Activated naive CD8-positive, alpha-beta T cell treated with anti-CD3 and anti-CD28 coated beads for 36 hours (primary cell): ENCODE results near the gene USP11. TPM values are rescaled to one million over a fixed set of nuclear protein-coding genes. Genes with fewer than 3 reads are reported as not detected.
"Not testable (repeated sequence)": the region's sequence is repeated elsewhere in the genome, so short reads cannot be mapped to it uniquely, and the experiment has no call there.

Experiments
- DNase-seq: peaks from one replicate; pipeline ENCODE4 v3.0.0; 2021
- H3K27ac Mint-ChIP-seq: one replicate; pipeline ENCODE4 v1.8.0; 2022; ENCODE audit warnings: mild to moderate bottlenecking, moderate library complexity, mixed read lengths
- H3K27me3 Mint-ChIP-seq: one replicate; pipeline ENCODE4 v1.8.0; 2022; ENCODE audit warnings: mild to moderate bottlenecking, mixed read lengths
- H3K36me3 Mint-ChIP-seq: one replicate; pipeline ENCODE4 v1.8.0; 2021; ENCODE audit warnings: mild to moderate bottlenecking, mixed read lengths
- H3K4me1 Mint-ChIP-seq: one replicate; pipeline ENCODE4 v1.8.0; 2021; ENCODE audit warnings: mixed read lengths
- H3K4me3 Mint-ChIP-seq: one replicate; pipeline ENCODE4 v1.8.0; 2022; ENCODE audit warnings: mild to moderate bottlenecking, moderate library complexity, mixed read lengths
- H3K9me3 Mint-ChIP-seq: one replicate; pipeline ENCODE4 v1.8.0; 2022; ENCODE audit warnings: mixed read lengths
- total RNA-seq, 2 experiments: library from RNA; stranded (reverse); gene quantifications; one replicate each; pipeline ENCODE4 v1.2.3, GENCODE V29; 2021

The USP11 gene
- total RNA-seq, 2 experiments from 2014 or later, result 45.3 to 49.5 TPM

DNA sequence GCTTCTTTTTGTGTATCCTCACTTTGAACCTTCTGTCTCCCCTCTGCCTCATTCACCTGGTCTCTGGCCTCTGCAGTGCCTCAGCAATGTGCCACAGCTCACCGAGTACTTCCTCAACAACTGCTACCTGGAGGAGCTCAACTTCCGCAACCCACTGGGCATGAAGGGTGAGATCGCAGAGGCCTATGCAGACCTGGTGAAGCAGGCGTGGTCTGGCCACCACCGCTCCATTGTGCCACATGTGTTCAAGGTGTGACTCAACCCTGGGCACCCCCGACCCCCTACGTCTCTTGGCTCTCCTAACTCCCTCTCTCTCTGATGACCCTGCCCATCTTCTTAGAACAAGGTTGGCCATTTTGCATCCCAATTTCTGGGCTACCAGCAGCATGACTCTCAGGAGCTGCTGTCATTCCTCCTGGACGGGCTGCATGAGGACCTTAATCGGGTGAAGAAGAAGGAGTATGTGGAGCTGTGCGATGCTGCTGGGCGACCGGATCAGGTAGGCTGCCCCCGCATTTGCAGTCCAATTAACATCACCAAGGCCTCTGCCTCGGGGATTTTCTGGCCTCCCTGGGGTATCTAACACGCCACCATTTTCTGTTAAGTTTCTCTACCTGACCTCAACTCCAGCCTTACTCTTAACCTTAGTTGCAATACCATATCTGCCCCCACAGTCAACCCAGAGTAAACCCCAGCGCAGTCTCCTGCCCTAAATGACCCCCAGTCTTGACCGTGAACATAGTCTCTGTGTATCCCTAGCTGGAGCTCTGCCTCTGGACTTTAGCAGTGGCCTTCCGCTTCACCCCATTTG, 8.6 kb downstream of the USP11 start:
- Mint-ChIP-seq H3K36me3 (peaks cover 9% of the 10 kb centered on the region), H3K9me3 (no peaks in the 10 kb centered on the region), H3K4me1 (peaks cover 6% of the 10 kb centered on the region), H3K27me3 (no peaks in the 10 kb centered on the region), H3K27ac (no peak overlapping the region), H3K4me3 (no peak overlapping the region)
- no peak for DNase-seq

DNA sequence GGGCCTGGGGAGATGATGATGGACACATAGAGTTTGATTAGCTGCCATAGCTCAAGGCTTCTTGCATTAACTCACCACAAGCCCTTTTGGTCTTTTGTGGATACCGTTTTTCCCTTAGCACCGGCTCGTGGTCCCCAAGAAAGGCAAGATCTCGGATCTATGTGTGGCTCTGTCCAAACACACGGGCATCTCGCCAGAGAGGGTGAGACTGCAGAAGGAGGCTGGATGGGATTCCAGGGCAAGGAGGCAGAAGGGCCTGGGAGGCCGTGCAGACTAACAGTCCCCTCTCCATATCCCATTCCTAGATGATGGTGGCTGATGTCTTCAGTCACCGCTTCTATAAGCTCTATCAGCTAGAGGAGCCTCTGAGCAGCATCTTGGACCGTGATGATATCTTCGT, 9.5 kb downstream of the USP11 start:
- Mint-ChIP-seq H3K27me3 (no peaks in the 10 kb centered on the region), H3K4me1 (peaks cover under 1% of the 10 kb centered on the region), H3K36me3 (peaks cover 10% of the 10 kb centered on the region), H3K9me3 (no peaks in the 10 kb centered on the region), H3K4me3 (no peak overlapping the region), H3K27ac (no peak overlapping the region)
- DNase-seq, result no peak

GRCh38 chrX:47243351-47243750, 10.5 kb downstream of the USP11 start:
- no peaks in the 10 kb centered on the region for H3K9me3 Mint-ChIP-seq
- H3K27me3 Mint-ChIP-seq, result no peaks in the 10 kb centered on the region
- no peak overlapping the region for H3K4me3 Mint-ChIP-seq
- H3K36me3 Mint-ChIP-seq, result peaks cover 11% of the 10 kb centered on the region
- H3K27ac Mint-ChIP-seq, result no peak overlapping the region
- H3K4me1 Mint-ChIP-seq, result no peaks in the 10 kb centered on the region
- no peak for DNase-seq

DNA sequence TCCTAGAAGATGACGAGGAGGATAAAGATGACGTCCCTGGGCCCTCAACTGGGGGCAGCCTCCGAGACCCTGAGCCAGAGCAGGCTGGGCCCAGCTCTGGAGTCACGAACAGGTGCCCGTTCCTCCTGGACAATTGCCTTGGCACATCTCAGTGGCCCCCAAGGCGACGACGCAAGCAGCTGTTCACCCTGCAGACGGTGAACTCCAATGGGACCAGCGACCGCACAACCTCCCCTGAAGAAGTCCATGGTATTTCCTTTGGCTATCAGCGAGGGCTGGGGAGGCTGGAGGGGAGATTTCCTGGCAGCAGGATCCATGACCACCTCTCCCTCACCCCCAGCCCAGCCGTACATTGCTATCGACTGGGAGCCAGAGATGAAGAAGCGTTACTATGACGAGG, 11.9 kb downstream of the USP11 start:
- peaks cover 14% of the 10 kb centered on the region for H3K36me3 Mint-ChIP-seq
- DNase-seq, result no peak
- H3K27me3 Mint-ChIP-seq, result no peaks in the 10 kb centered on the region
- H3K27ac Mint-ChIP-seq, result no peak overlapping the region
- no peaks in the 10 kb centered on the region for H3K4me1 Mint-ChIP-seq
- H3K9me3 Mint-ChIP-seq, result no peaks in the 10 kb centered on the region
- H3K4me3 Mint-ChIP-seq, result no peak overlapping the region

DNA sequence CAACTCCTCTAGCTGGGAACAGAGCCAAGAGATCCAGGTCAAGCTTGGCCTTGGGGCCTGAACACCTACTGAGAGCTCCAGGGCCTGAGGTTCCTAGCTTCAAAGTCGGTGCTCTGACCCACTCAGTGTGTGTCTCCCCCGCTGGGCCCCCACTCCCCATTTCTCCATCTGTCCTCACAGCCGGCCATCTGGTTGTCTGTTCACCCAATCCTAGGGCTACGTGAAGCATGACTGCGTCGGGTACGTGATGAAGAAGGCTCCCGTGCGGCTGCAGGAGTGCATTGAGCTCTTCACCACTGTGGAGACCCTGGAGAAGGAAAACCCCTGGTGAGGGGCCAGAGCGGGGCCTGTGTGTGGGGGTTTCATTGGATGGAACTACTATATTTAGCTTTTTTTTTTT, 12.3 kb downstream of the USP11 start:
- Mint-ChIP-seq H3K9me3 (no peaks in the 10 kb centered on the region), H3K36me3 (peaks cover 13% of the 10 kb centered on the region), H3K27ac (no peak overlapping the region)

GRCh38 chrX:47247206-47247998, 14.6 kb downstream of the USP11 start:
- no peak for DNase-seq
- no peak overlapping the region for H3K27ac Mint-ChIP-seq
- no peak overlapping the region for H3K4me3 Mint-ChIP-seq

More for the DNA sequence above, 12.3 kb downstream of the USP11 start:
- DNase-seq, result no peak
- H3K4me1 Mint-ChIP-seq, result no peaks in the 10 kb centered on the region
- no peaks in the 10 kb centered on the region for H3K27me3 Mint-ChIP-seq
- no peak overlapping the region for H3K4me3 Mint-ChIP-seq

DNA sequence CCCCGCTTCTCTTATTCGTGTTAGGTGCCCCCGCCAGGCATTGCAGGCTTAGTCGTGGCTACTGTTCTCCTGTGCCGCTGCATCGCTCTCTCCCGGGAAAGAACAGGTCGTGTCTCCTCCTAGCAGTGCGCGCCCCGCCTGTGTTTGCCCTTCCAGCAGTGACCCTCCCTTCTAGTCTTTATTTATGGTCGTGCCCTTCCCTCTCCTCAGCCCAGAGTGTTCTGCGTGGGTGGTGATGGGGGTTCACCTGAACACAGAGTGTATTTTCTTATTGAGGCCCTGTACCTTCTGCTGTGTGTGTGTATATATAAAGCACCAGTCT, 15.2 kb downstream of the USP11 start:
- H3K36me3 Mint-ChIP-seq, result peaks cover 10% of the 10 kb centered on the region
- no peaks in the 10 kb centered on the region for H3K4me1 Mint-ChIP-seq
- H3K27me3 Mint-ChIP-seq, result no peaks in the 10 kb centered on the region
- no peak overlapping the region for H3K27ac Mint-ChIP-seq
- H3K4me3 Mint-ChIP-seq, result no peak overlapping the region
- no peak for DNase-seq
- no peaks in the 10 kb centered on the region for H3K9me3 Mint-ChIP-seq

More at GRCh38 chrX:47247206-47247998, 14.6 kb downstream of the USP11 start:
- Mint-ChIP-seq H3K27me3 (no peaks in the 10 kb centered on the region), H3K9me3 (no peaks in the 10 kb centered on the region), H3K36me3 (peaks cover 10% of the 10 kb centered on the region), H3K4me1 (no peaks in the 10 kb centered on the region)

- peaks cover 10% of the 10 kb centered on the region for H3K36me3 Mint-ChIP-seq
Measured at GRCh38 chrX:47248576-47248975, 15.8 kb downstream of the USP11 start.

DNA sequence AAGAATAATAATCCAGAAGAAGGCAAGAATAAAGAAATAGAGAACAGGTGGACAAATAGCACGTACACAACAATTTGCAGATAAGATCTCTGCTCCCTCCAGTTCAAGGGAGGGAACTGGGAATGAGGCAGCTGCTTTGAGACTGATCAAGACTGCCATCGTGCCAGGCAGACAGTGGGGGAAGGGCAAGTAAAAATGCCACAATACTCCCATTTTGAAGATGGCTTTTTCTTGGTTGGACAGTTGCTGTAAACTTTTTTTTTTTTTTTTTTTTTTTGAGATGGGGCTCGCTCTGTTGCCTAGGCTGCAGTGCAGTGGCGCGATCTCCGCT, 17.2 kb downstream of the USP11 start:
- H3K36me3 Mint-ChIP-seq, result peaks cover 10% of the 10 kb centered on the region
- H3K27me3 Mint-ChIP-seq, result no peaks in the 10 kb centered on the region
- no peak overlapping the region for H3K4me3 Mint-ChIP-seq
- H3K9me3 Mint-ChIP-seq, result no peaks in the 10 kb centered on the region
- H3K4me1 Mint-ChIP-seq, result no peaks in the 10 kb centered on the region
- no peak for DNase-seq
- no peak overlapping the region for H3K27ac Mint-ChIP-seq

More at GRCh38 chrX:47248576-47248975, 15.8 kb downstream of the USP11 start:
- Mint-ChIP-seq H3K27ac (no peak overlapping the region), H3K4me1 (no peaks in the 10 kb centered on the region), H3K9me3 (no peaks in the 10 kb centered on the region), H3K27me3 (no peaks in the 10 kb centered on the region), H3K4me3 (no peak overlapping the region)
- no peak for DNase-seq

- not testable (repeated sequence) for H3K4me1 Mint-ChIP-seq, H3K27ac Mint-ChIP-seq, H3K36me3 Mint-ChIP-seq, DNase-seq, H3K27me3 Mint-ChIP-seq, H3K4me3 Mint-ChIP-seq, H3K9me3 Mint-ChIP-seq
Measured at GRCh38 chrX:47257620-47258019, 24.8 kb downstream of the USP11 start.

GRCh38 chrX:47264483-47265173, 31.8 kb downstream of the USP11 start:
- H3K27me3 Mint-ChIP-seq, result no peaks in the 10 kb centered on the region
- no peak for DNase-seq
- no peaks in the 10 kb centered on the region for H3K36me3 Mint-ChIP-seq
- H3K9me3 Mint-ChIP-seq, result no peaks in the 10 kb centered on the region
- no peak overlapping the region for H3K27ac Mint-ChIP-seq
- H3K4me1 Mint-ChIP-seq, result peaks cover 2% of the 10 kb centered on the region
- no peak overlapping the region for H3K4me3 Mint-ChIP-seq

- H3K9me3 Mint-ChIP-seq, result no peaks in the 10 kb centered on the region
- no peak overlapping the region for H3K4me3 Mint-ChIP-seq
- no peak overlapping the region for H3K27ac Mint-ChIP-seq
- H3K27me3 Mint-ChIP-seq, result no peaks in the 10 kb centered on the region
- H3K36me3 Mint-ChIP-seq, result no peaks in the 10 kb centered on the region
- no peak for DNase-seq
- peaks cover 2% of the 10 kb centered on the region for H3K4me1 Mint-ChIP-seq
Measured at GRCh38 chrX:47266643-47267042, 33.8 kb downstream of the USP11 start.

DNA sequence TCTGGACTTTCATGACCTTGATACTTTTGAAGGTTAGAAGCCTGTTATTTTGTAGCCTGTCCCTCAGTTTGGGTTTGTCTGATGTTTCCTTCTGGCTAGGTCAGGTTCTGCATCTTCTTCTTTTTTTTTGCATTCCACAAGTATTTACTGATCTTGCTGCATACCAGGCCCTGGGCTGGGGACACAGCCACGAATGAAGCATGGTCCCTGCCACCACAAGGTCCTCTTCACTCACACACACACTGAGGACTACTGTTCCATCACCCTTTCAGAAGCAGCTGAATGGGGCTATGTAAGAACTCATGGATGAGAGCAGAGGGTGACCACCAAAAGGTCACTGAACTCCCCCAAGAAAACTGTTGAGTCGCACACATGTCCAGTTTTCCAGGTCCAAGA, 39.2 kb downstream of the USP11 start:
- Mint-ChIP-seq H3K4me1 (no peaks in the 10 kb centered on the region), H3K9me3 (no peaks in the 10 kb centered on the region), H3K27me3 (no peaks in the 10 kb centered on the region), H3K4me3 (no peak overlapping the region), H3K36me3 (no peaks in the 10 kb centered on the region), H3K27ac (no peak overlapping the region)
- DNase-seq, result no peak

GRCh38 chrX:47273011-47273730, 40.4 kb downstream of the USP11 start:
- H3K27ac Mint-ChIP-seq, result no peak overlapping the region
- H3K4me1 Mint-ChIP-seq, result no peaks in the 10 kb centered on the region
- H3K27me3 Mint-ChIP-seq, result no peaks in the 10 kb centered on the region
- H3K4me3 Mint-ChIP-seq, result no peak overlapping the region
- DNase-seq, result no peak
- no peaks in the 10 kb centered on the region for H3K9me3 Mint-ChIP-seq
- H3K36me3 Mint-ChIP-seq, result no peaks in the 10 kb centered on the region

DNA sequence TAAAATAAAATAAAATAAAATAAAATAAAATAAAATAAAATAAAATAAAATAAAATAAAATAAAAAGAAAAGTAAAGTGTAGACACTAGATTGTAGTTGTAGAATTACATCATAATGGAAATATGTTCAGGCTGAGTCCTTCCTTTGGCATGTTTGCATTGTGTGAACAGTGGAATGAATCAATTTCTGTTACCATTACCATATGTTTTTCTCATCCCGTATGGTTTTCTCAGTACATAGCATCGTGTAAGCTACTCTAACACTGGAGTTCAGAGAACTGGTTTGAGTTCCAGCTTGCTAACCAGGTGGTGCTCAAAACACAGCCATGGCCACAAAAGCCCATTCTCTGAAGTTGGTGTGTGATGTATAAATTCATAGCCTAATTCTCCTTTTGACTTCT, 45.9 kb downstream of the USP11 start:
- H3K36me3 Mint-ChIP-seq, result no peaks in the 10 kb centered on the region
- H3K4me1 Mint-ChIP-seq, result no peaks in the 10 kb centered on the region
- no peaks in the 10 kb centered on the region for H3K27me3 Mint-ChIP-seq
- no peak overlapping the region for H3K27ac Mint-ChIP-seq
- no peak overlapping the region for H3K4me3 Mint-ChIP-seq
- DNase-seq, result no peak
- no peaks in the 10 kb centered on the region for H3K9me3 Mint-ChIP-seq
